Panc1 (cell line): ENCODE results near the gene VWF. TPM values are rescaled to one million over a fixed set of nuclear protein-coding genes. Genes with fewer than 3 reads are reported as not detected.

Source experiments
- ATAC-seq: fragments of 200-7000 bp; cut with Tn5 transposase; 2 replicates; pipeline ENCODE4 v1.9.1; 2020; ENCODE audit warnings: mild to moderate bottlenecking, moderate library complexity
- BruUV-seq: library from RNA; stranded (reverse); fragments of 400-500 nt; replicated peaks from 2 replicates; lab custom pipeline; 2021; lab: Mats Ljungman, UMichigan
- CTCF ChIA-PET: fragments of 300-600 bp; sonication (Branson Sonifier 250); formaldehyde crosslinking; loops from one replicate; lab custom pipeline; 2022; ENCODE audit warnings: antibody characterized with exemption; lab: Charles Lee
- POLR2A ChIA-PET: fragments of 300-600 bp; sonication (Branson Sonifier 250); formaldehyde crosslinking; loops from one replicate; lab custom pipeline; 2022; ENCODE audit warnings: antibody characterized with exemption; lab: Charles Lee
- DNase-seq: peaks from one replicate; pipeline ENCODE4 v3.0.0-alpha.2; 2010; ENCODE audit warnings: low read depth, low spot score
- H3K27ac ChIP-seq: 2 replicates; pipeline ENCODE4 v1.5.1; 2011; ENCODE audit warnings: mild to moderate bottlenecking, low read length, inconsistent platforms
- H3K27me3 ChIP-seq: fragments of 200-500 bp; sonication (Bioruptor generic); 2 replicates; pipeline ENCODE4 v1.6.0; 2014; ENCODE audit warnings: low read length, inconsistent platforms; ENCODE audit not compliant: control insufficient read depth, insufficient read depth
- H3K36me3 ChIP-seq: fragments of 200-500 bp; sonication (Bioruptor generic); 2 replicates; pipeline ENCODE4 v1.5.1; 2014; ENCODE audit warnings: inconsistent platforms, mild to moderate bottlenecking, low read length, moderate library complexity; ENCODE audit not compliant: control insufficient read depth, insufficient read depth
- H3K4me1 ChIP-seq: 2 replicates; pipeline ENCODE4 v1.5.1; 2011; ENCODE audit warnings: inconsistent platforms, mild to moderate bottlenecking, low read length, moderate library complexity; ENCODE audit not compliant: control insufficient read depth, insufficient read depth
- H3K4me3 ChIP-seq, 2 experiments: 2 replicates each; pipeline ENCODE4 v1.5.1; 2011 to 2012; ENCODE audit warnings: low read depth in 2 of 2, low read length in 2 of 2, mild to moderate bottlenecking in 2 of 2, inconsistent platforms in 1 of 2, moderate library complexity in 1 of 2
- H3K9me3 ChIP-seq: fragments of 200-500 bp; sonication (Bioruptor generic); 2 replicates; pipeline ENCODE4 v1.5.1; 2014; ENCODE audit warnings: low read depth, mild to moderate bottlenecking, inconsistent platforms, low read length, moderate library complexity; ENCODE audit not compliant: control insufficient read depth, insufficient read depth
- CTCF ChIP-seq: fragments of 450-650 bp; IDR thresholded peaks from 2 replicates; pipeline ENCODE4 v1.5.1; 2017; ENCODE audit warnings: mild to moderate bottlenecking
- POLR2AphosphoS5 ChIP-seq: IDR thresholded peaks from 2 replicates; pipeline ENCODE4 v1.6.1; 2012; ENCODE audit warnings: mild to moderate bottlenecking, low read depth, low read length, moderate library complexity
- REST ChIP-seq, 2 experiments: IDR thresholded peaks; 2 replicates each; pipeline ENCODE4 v1.6.1; 2011 to 2012; ENCODE audit warnings: low read depth in 2 of 2, control low read depth in 1 of 2, low read length in 1 of 2, mild to moderate bottlenecking in 1 of 2, moderate library complexity in 1 of 2; ENCODE audit not compliant: insufficient read depth in 1 of 2
- SIN3A ChIP-seq: IDR thresholded peaks from 2 replicates; pipeline ENCODE4 v1.6.1; 2012; ENCODE audit warnings: low read depth, mild to moderate bottlenecking, low read length, moderate library complexity, borderline replicate concordance; ENCODE audit not compliant: insufficient read depth
- TCF7L2 ChIP-seq: IDR thresholded peaks from 2 replicates; pipeline ENCODE4 v1.6.1; 2011; ENCODE audit warnings: mild to moderate bottlenecking, low read depth, low read length, inconsistent platforms
- in situ Hi-C: cut with HindIII; loops from 2 replicates; pipeline ENCODE4 v1.10.0; 2016; ENCODE audit warnings: low sequenced_read_pairs, low pct_unique_long_range_greater_than_20kb
- intact Hi-C: fragments of 100-400 bp; cut with micrococcal nuclease; formaldehyde crosslinking; loops from one replicate; pipeline ENCODE4 v1.10.0; 2022; ENCODE audit not compliant: unreplicated experiment
- total RNA-seq: library from RNA; stranded (reverse); gene quantifications from one replicate; pipeline ENCODE4 v1.2.1, GENCODE V29; 2021; ENCODE audit not compliant: unreplicated experiment

VWF gene
- total RNA-seq, 1 experiment from 2014 or later, result 0.31 TPM

GRCh38 chr12:6084969-6085450 is 39.5 kb downstream of the VWF start:
- DNase-seq (no peak), ATAC-seq (no peak)
- no peaks in the 10 kb centered on the region for H3K9me3 ChIP-seq
- no TSS peak for BruUV-seq
- CTCF ChIA-PET, result no interaction called here
- no peak overlapping the region for H3K27ac ChIP-seq
- no peaks in the 10 kb centered on the region for H3K27me3 ChIP-seq
- in situ Hi-C loops, result no loop called here
- no peak overlapping the region for H3K4me3 ChIP-seq
- H3K36me3 ChIP-seq, result no peaks in the 10 kb centered on the region
- no peak for TF ChIP-seq CTCF
- TF ChIP-seq SIN3A, result no peak
- POLR2A ChIA-PET, result no interaction called here
- intact Hi-C loops, result no loop called here
- peaks cover 7% of the 10 kb centered on the region; the same call in 1 of the 2 replicates for H3K4me1 ChIP-seq

GRCh38 chr12:6084261-6084968 is 40.1 kb downstream of the VWF start:
- H3K9me3 ChIP-seq, result no peaks in the 10 kb centered on the region
- intact Hi-C loops, result no loop called here
- in situ Hi-C loops, result no loop called here
- ChIA-PET CTCF (no interaction called here), POLR2A (no interaction called here)
- no peaks in the 10 kb centered on the region for H3K36me3 ChIP-seq
- H3K27me3 ChIP-seq, result no peaks in the 10 kb centered on the region
- peaks cover 5% of the 10 kb centered on the region; the same call in 1 of the 2 replicates for H3K4me1 ChIP-seq
- ATAC-seq (no peak), DNase-seq (no peak)
- TF ChIP-seq SIN3A (no peak), REST (IDR thresholded peaks at IDR 0.05; ENCODE audit: insufficient read depth in 1 of 2, low read depth in 2 of 2, low read length in 1 of 2) (no peak), POLR2AphosphoS5 (no peak), TCF7L2 (no peak), CTCF (no peak)
- no peak overlapping the region for H3K4me3 ChIP-seq
- H3K27ac ChIP-seq, result no peak overlapping the region
- no TSS peak for BruUV-seq
